Measurements from ENCODE around the gene MORN5. TPM values are rescaled to one million over a fixed set of nuclear protein-coding genes. Genes with fewer than 3 reads are reported as not detected.
A peak's percentile ranks its signal among the peaks of the same experiment; 100 is the strongest.

The MORN5 gene
- total RNA-seq, 1 experiment from 2014 or later = not detected

- DNase-seq (ENCODE audit: low read depth) = no peak
These were observed 35.2 kb upstream of the MORN5 start for GRCh38 chr9:122124528-122124927.

DNA sequence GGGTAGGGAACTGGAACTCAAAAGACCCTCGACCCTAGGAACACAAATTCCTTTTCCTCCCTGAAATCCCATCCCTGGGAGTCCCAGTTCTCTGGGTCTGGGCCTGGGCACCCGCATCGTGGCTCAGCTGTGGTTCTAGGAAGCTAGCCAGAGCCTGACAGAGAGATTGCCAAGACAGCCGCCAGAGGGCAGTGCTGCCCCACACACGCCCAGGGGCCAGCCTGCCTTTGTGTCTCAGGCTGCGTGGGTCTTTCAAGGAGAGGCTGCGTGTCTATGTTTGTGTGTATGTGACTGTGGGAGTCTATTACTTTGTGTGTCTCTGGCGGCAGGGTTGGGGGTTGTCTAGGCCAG, 34.6 kb upstream of the MORN5 start:
- peak; percentile 60 for DNase-seq (ENCODE audit: low read depth)

GRCh38 chr9:122125509-122126330, 34.0 kb upstream of the MORN5 start:
- DNase-seq (ENCODE audit: low read depth) = no peak

GRCh38 chr9:122126331-122127261, 33.1 kb upstream of the MORN5 start:
- no peak for DNase-seq (ENCODE audit: low read depth)

GRCh38 chr9:122127396-122127798, 32.3 kb upstream of the MORN5 start:
- no peak for DNase-seq (ENCODE audit: low read depth)

DNA sequence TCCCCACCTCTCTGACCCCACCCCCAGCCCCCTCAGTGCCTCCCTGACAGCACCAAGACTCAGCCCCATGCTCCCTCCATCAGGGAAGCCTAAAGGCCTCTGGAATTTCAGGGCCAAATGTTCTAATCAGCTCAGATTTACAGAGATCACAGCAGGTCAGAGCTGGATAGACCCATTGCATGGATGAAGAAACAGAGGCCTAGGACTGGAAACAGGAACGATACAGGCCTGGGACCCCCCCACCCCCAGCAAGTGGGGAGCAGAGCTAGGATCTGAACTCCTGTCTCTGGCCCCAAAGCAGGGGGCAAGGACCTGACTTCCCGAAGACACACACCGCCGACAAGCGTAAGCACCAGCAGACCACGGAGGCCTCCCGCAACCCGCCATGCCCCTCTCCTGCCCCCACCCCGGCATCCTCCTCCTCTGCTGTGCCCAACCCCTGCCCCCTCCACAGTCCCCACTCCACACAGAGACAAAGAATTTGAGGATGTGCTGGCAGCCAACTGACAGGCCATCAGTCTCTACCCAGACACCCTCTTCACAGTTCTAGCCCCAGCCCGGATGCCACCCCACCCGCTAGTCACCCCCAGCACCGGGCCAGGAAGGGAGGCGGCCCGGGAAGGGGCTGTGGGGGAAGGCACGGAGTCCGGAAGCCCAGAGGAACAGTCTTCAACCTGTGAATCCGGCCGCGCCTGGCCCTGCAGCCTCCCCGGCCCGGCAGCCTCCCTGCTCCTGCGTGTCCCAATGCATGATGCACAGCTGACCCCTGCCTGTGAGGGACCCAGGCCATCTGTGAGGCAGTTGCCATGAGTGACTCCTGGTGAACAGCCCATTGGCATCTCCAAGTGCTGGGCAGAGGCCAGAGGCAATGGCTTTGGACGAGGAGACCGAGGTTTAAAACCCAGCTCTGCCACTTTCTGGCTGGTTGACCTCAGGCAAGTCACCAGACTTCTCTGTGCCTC, 31.4 kb upstream of the MORN5 start:
- DNase-seq (ENCODE audit: low read depth) = no peak

GRCh38 chr9:122128969-122129343, 30.8 kb upstream of the MORN5 start:
- DNase-seq (ENCODE audit: low read depth) = no peak

DNA sequence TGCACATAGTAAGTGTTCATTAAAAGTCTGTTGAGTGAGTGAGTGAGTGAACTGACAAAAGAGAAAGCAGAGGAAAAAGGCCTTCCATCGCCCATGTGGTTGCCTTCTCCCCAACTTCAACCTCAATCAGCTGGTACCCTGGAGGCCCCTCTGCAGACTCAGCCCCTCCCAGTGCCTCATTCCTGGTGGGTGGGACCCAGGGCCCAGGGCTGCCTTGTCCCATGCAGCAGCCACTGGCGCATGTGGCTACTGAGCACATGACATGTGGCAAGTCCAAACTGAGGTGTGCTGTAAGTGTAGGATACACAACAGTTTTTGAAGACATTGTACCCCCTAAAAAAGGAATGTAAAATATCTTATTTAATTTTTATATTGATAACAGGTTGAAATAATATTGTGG, 29.7 kb upstream of the MORN5 start:
- DNase-seq (ENCODE audit: low read depth) = no peak

DNA sequence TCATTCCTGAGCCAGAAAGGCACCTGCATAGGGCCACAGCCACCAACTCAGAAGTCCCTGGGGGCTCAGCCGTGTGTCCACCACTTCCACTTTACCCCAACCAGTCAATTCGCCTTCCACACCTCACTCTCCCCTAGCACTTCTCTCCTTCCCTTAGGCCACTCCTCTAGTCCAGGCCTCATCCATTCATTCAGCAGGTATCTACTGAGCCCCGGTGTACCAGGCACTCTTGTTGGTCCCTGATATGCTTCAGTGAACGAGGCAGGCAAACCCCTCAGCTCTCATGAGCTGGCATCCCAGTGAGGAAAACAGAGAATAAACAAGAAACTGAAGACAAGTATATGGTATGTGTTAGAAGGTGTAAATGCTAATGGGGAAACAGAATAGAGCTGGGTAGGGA, 28.9 kb upstream of the MORN5 start:
- DNase-seq (ENCODE audit: low read depth) = no peak

- no peak for DNase-seq (ENCODE audit: low read depth)
These were observed 28.2 kb upstream of the MORN5 start for GRCh38 chr9:122131401-122132001.

GRCh38 chr9:122132539-122132938, 27.2 kb upstream of the MORN5 start:
- no peak for DNase-seq (ENCODE audit: low read depth)

DNA sequence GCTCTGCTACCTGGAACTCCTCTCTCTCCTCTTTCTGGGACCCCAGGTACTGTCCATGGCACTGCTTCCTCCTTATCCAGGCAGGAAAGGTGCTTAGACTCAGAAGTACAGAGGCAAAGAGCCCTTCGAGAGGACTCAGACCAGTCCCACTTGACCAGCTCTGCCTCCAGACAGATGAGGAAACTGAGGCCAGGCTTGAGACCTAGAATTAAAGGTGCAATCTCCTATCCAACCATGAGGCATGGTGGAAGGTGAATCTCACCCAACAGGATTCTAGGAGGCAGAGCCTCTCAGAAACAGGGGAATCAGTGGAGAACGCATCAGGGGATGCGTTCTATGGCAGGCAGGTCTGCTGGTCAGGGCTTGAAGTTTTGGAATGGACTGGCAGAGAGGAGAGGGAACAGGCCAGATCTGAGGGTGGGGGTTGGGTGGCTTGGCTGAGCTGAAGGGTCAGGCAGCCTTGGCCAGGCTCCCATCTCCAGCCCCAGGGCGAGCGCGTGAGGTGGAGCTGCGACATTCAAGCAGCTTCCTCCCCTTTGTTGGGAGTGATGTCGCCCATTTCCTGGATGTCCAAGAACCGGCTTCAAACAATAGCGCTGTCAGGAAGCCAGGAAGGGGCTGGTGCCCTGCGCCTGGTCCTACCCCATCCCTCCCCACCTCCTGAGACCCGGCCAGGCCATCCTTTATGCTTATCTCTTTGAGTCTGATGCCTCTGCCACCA, 26.3 kb upstream of the MORN5 start:
- DNase-seq (ENCODE audit: low read depth) = no peak

DNA sequence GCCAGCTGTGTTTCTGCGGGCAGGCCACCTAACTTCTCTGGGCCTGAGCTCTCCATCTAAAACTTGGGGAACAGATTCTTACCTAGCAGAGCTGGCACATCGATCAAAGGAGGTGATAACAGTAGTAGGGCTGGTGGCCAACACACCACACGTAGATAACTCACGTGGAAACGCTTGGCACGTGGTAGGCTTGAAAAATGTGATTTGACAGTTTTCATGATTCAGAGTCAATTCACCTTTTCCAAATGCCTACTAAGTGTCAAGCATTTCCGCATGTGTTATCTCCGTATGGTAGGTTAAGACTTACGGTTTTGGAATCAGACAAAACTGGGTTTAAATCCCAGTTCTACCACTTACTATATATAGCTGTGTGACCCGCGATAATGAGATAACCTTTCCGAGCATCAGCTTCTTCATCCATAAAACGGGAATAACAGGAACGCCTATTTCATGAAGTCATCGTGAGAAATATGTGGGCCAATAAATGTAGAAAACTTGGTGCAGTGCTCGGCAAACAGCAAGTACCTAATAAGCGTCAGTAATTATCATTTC, 25.6 kb upstream of the MORN5 start:
- no peak for DNase-seq (ENCODE audit: low read depth)

GRCh38 chr9:122134822-122135528, 24.7 kb upstream of the MORN5 start:
- no peak for DNase-seq (ENCODE audit: low read depth)

- DNase-seq (ENCODE audit: low read depth) = no peak
These were observed 24.2 kb upstream of the MORN5 start for GRCh38 chr9:122135529-122135859.

GRCh38 chr9:122138560-122139268, 21.0 kb upstream of the MORN5 start:
- no peak for DNase-seq (ENCODE audit: low read depth)

DNA sequence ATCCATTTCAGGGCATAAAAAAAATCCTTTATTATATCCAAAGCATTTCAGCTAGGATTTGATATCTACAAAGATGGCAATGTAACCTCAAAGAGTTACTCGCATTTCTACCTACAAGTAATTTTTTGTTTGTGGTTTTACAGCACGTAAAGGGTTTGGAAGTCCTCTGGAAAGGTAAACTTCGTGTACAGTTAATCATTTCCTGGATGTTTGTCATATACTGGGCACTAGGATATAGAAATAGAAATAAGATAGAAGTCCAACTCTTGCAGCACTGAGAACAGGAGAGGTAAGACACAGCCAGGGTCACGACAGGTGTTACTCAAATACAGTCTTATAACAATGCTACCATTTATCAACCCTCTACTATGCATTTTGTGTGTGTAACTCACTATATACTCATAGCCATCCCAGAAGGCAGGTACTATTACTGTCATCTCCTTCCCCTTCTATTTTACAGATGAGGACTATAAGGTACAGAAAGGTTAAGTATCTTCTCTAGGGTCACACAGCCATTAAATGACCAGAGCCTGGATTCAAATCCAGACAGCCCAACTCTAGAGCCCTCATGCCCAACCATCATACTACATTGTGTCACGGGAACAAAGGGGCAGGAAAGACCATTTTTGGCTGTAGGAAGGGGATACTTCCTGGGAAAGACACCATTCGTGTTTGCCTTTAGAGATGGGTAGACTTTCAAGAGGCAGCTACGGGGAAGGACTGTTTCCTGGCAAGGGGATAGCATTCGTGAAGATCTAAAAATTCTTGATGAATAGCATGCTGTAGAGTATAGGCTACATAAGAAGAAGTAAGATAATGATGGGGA, 19.1 kb upstream of the MORN5 start:
- no peak for DNase-seq (ENCODE audit: low read depth)

- no peak for DNase-seq (ENCODE audit: low read depth)
These were observed 18.0 kb upstream of the MORN5 start for GRCh38 chr9:122141671-122142070.

Data from LHCN-M2 (cell line).